ENCODE measurements around the gene GIPR.
"Not testable (repeated sequence)": the region's sequence is repeated elsewhere in the genome, so short reads cannot be mapped to it uniquely, and the experiment has no call there.

Gene GIPR

GRCh38 chr19:45667620-45668341 is at the start of gene GIPR:
Gene GIPR (plus strand): TSS chr19:45668221. CDS start chr19:45669521, 1,300 bp downstream.
- peak in 1 of 2 experiments; percentile 73 for DNase-seq (ENCODE audit: low read depth in 2 of 2)

GRCh38 chr19:45621389-45621788 is 46.6 kb upstream of the GIPR start:
- DNase-seq (ENCODE audit: low read depth in 2 of 2) = no peak

- no peak for DNase-seq (ENCODE audit: low read depth in 2 of 2)
Observed at GRCh38 chr19:45621976-45622503, 46.0 kb upstream of the GIPR start.

DNA sequence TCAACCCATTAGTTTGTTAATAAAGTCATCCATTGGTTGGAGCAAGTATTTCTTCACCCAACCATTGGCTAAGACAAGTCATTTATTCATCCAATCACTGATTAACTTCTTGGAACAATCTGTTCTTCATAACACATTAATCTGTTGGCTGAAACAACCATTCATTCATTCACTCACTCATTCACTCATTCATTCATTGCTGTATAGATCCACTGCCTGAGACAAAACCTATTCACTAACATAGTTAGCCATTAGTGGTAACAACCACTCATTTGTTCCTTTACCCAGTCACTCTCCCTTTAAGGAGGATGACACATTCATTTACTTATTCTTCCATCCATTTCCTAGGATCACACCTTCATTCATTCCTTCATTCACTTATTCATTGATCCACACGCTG is 44.0 kb upstream of the GIPR start:
- DNase-seq (ENCODE audit: low read depth in 2 of 2) = no peak

DNA sequence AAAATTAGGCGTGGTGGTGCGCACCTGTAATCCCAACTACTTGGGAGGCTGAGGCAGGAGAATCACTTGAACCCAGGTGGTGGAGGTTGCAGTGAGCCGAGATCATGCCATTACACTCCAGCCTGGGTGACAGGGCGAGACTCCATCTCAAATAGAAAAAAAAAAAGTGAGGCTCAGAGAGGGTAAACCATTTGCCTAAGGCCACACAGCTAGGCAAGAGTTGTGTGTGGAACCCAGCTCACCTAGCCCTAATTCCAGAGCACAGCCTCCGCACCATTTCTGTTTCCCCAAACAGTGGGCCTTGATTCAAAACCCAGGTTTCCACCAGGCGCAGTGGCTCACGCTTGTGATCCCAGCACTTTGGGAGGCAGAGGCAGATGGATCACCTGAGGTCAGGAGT is 39.8 kb upstream of the GIPR start:
- not testable (repeated sequence) for DNase-seq (ENCODE audit: low read depth in 2 of 2)

- no peak for DNase-seq (ENCODE audit: low read depth in 2 of 2)
Observed at GRCh38 chr19:45629704-45630103, 38.3 kb upstream of the GIPR start.

DNA sequence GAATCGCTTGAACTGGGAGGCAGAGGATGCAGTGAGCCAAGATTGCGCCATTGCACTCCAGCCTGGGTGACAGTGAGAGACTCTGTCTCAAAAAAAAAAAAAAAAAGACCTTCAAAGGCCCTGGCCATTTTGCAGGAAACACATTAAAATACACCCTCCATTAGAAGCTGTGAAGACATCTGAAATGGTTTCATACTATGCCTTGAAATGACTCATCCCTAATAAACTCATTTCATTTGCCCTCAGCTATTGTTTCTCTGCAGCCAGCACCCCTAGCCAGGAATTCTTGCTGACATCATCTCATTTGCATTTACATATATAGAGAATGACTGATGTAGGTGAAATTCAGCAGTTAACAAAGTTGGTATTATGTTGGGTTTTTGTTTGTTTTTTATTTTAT is 37.6 kb upstream of the GIPR start:
- no peak for DNase-seq (ENCODE audit: low read depth in 2 of 2)

- peak in 1 of 2 experiments; percentile 49 for DNase-seq (ENCODE audit: low read depth in 2 of 2)
Observed at GRCh38 chr19:45632468-45633196, 35.4 kb upstream of the GIPR start.

- DNase-seq (ENCODE audit: low read depth in 2 of 2) = no peak
Observed at GRCh38 chr19:45636275-45636674, 31.7 kb upstream of the GIPR start.

DNA sequence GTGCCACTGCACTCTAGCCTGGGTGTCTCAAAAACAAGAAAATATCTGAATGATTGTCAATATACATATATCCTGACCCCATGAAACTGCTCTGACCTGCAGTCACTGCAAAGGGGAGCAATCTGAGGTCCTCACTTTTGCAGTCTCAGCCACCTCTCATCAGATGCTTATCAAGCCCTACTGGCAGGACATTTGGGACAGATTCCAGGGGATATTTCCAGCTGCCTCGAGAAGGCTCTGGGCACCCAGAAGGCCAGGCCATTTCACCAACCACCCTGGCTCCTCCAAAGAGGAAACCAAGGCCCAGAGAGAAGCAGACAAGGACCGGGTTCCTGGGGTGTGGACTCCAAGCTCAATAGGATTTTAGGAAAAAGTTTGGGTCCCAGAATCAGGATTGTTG is 31.1 kb upstream of the GIPR start:
- no peak for DNase-seq (ENCODE audit: low read depth in 2 of 2)

- no peak for DNase-seq (ENCODE audit: low read depth in 2 of 2)
Observed at GRCh38 chr19:45637890-45638667, 29.9 kb upstream of the GIPR start.

DNA sequence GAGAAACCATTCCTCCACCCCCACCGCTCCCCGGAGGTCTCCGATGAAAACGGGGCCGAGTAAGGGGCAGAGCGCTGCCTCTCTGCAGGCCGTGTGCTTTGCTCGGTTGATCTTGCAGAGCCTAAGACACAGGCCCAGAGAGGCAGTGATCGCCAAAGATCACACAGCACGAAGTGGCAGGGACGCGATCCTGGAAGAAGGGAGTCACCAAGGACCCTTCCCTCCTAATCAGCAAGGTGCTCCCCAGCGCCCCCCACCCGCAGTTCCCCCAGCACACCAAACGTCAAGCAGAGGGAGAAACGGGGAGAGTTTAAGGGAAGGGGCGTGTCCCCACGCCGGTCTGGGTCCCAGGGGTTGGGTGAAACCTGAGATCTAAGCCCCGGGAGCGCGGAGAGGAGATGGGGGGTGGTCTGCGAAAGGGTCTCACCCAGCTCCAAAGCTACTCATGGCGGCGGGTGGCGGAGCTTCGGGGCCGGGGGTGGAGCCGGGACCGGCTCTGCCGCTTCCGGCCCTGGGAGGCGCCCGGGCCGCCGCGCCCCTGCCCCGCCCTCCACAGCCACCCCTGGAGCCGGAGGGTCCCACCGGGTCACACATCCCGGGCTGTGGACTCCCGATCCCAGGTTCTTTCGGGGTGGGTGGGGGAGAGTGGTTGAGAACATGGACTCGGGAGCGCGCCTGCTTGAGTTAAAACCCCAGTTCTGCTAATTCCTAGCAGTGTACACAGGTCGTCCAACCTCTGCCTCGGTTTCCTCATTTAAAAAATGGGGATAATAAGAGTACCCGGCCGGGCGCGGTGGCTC is 28.9 kb upstream of the GIPR start, which contains the start of gene EML2:
Gene EML2 (minus strand): TSS at position 468 of the 800 bp plus-strand sequence. CDS start 21 bp downstream, at position 447.
- peak in 1 of 2 experiments; percentile 47 for DNase-seq (ENCODE audit: low read depth in 2 of 2)

- DNase-seq (ENCODE audit: low read depth in 2 of 2) = peak in 1 of 2 experiments; percentile 67
Observed at GRCh38 chr19:45640849-45641273, 27.2 kb upstream of the GIPR start.

DNA sequence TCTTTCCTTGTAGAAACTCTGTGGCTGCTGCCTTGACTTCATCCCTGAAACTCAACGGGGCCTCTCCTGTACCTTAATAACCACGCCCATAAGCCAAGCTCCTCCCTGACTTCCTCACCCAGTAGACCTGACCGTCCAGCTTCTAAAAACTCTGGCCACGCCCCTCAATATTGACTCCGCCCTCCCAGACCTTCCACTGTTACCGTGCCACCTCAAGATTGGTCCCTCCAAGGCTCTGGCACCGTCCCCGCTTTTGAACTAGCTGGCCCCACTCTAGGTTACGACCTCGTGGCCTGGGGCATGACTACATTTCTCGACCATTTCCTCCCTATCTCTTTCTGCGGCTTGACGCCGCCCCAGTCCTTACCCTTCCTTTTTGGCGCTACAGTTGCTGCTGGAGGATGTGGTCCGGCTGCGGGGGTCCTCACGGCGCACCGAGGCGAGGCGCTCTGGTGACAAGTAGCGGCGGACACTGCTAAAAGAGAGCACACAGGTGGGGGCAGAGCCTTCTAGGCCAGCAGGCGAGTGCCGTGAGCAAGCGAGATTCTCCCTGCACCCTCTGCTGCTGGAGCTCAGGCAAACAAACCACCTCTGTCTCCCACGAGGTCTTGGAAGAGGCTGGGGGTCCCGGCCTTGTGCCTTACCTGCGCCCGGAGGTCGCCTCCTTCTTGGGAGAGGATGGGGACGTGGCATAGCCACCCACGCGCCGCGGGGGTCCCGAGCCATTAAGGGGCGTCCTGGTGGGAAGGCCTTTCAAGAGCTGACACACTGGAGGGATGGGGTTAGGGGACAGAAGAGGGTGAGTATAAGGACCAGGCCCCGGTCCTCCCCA is 26.5 kb upstream of the GIPR start:
- DNase-seq (ENCODE audit: low read depth in 2 of 2) = peak; percentile 59 to 96

GRCh38 chr19:45643024-45643926 is 24.7 kb upstream of the GIPR start:
- DNase-seq (ENCODE audit: low read depth in 2 of 2) = peak; percentile 90 to 96

DNA sequence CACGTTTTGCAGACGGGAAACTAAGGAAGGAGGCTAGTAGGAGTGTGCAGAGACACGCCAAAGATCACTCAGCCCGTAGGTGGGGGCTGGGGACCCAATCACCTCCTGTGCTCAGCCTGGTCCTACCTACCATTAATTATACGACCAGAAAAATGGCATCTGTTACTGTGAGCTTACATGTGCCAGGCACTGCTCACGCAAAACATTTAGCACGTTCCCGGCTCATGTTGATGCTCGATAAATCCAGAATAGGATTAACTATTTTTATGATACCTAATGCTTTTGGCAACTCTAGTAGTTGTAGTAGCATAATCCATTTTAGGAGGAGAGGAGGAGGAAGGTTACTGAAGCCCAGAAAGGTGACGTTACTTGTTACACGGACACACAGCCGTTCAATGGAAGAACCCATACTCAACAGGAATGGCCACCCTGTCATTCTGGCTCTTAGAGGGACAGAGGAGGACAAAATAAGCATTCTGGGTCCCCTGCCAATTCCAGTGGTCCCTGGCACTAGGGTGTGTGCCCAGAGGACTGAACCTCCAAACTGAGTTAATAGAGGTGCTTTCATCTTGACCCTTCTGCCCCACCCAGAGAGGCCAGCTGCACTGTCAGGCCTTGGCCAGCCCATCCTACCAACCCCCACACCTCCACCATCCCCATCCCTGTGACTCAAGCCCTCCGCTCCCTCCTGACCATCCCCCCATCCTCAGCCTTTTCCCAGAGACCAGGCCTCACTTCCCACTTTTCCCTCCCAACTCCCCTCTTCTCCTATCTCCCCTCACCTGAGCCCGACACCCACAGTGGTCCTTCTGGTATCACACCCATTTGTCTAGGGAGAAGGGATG is 23.9 kb upstream of the GIPR start:
- DNase-seq (ENCODE audit: low read depth in 2 of 2) = no peak

DNA sequence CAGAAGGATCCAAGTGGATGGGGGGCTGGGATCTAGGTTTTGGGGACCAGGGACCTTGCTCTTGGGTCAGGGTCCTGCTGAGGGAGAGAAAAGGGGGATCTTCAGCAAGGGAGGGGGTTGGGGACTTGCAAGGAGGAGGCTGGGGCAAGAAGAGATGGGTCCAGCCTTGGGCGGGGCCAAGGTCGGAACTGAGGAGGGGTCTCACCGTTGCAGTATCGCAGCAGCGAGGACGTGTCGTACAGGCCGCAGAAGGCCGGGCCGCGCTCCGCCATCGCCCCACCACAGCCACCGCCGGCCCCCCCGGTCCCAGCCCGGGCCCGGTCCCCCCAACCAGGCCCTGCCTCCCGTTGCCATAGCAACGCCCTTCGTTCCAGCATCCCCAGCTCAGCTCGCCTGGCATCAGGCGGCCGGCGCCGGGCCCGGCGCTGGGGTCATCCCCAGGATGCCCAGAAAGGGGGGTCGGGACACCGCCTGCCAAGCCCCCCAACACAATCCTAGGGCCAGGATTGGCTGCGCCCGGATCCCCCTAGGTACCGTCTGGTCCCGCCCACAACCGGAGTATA is 22.9 kb upstream of the GIPR start:
- DNase-seq (ENCODE audit: low read depth in 2 of 2) = no peak
